GM19438 (cell line): ENCODE measurements around the gene TMEM245.

Source experiments
- ATAC-seq: cut with Tn5 transposase; IDR thresholded peaks from one replicate; pipeline ENCODE4 v1.9.1; 2021; ENCODE audit warnings: low read depth; ENCODE audit not compliant: unreplicated experiment

Gene TMEM245

GRCh38 chr9:109033941-109034700 lies 85.6 kb downstream of the TMEM245 start:
- no peak for ATAC-seq

- ATAC-seq: no peak
These were observed 88.5 kb downstream of the TMEM245 start for GRCh38 chr9:109031241-109031640.

GRCh38 chr9:109030426-109030825 lies 89.3 kb downstream of the TMEM245 start:
- no peak for ATAC-seq

- no peak for ATAC-seq
These were observed 91.3 kb downstream of the TMEM245 start for GRCh38 chr9:109028457-109028856.

- no peak for ATAC-seq
These were observed 92.6 kb downstream of the TMEM245 start for GRCh38 chr9:109027176-109027575.

GRCh38 chr9:109026306-109026705 lies 93.4 kb downstream of the TMEM245 start:
- no peak for ATAC-seq

- ATAC-seq: no peak
These were observed 96.9 kb downstream of the TMEM245 start for GRCh38 chr9:109022873-109023272.

- no peak for ATAC-seq
These were observed 98.9 kb downstream of the TMEM245 start for GRCh38 chr9:109020581-109021511.

- no peak for ATAC-seq
These were observed 99.6 kb downstream of the TMEM245 start for GRCh38 chr9:109020113-109020512.

- no peak for ATAC-seq
These were observed 100.3 kb downstream of the TMEM245 start for GRCh38 chr9:109019420-109019819.

GRCh38 chr9:109017493-109017892 lies 102.3 kb downstream of the TMEM245 start:
- ATAC-seq: no peak

- no peak for ATAC-seq
These were observed 102.7 kb downstream of the TMEM245 start for GRCh38 chr9:109017061-109017460.

GRCh38 chr9:109016132-109016531 lies 103.6 kb downstream of the TMEM245 start:
- ATAC-seq: no peak

GRCh38 chr9:109014608-109015280 lies 105.0 kb downstream of the TMEM245 start:
- no peak for ATAC-seq

- no peak for ATAC-seq
These were observed 105.8 kb downstream of the TMEM245 start for GRCh38 chr9:109013679-109014607.

- ATAC-seq: peak; percentile 71
These were observed 106.7 kb downstream of the TMEM245 start, which contains the start of gene CTNNAL1 for GRCh38 chr9:109012876-109013678. CTNNAL1 (minus strand) TSS chr9:109013499; CDS start chr9:109013442, 57 bp downstream.

GRCh38 chr9:109012009-109012875 lies 107.5 kb downstream of the TMEM245 start:
- ATAC-seq: peak; percentile 27

GRCh38 chr9:109011231-109011671 lies 108.5 kb downstream of the TMEM245 start:
- no peak for ATAC-seq
